ENCODE data around the gene NACA. TPM values are rescaled to one million over a fixed set of nuclear protein-coding genes. Genes with fewer than 3 reads are reported as not detected.

Gene NACA
- total RNA-seq, 2 donors from 2014 or later, result 1,068 to 1,135 TPM

DNA sequence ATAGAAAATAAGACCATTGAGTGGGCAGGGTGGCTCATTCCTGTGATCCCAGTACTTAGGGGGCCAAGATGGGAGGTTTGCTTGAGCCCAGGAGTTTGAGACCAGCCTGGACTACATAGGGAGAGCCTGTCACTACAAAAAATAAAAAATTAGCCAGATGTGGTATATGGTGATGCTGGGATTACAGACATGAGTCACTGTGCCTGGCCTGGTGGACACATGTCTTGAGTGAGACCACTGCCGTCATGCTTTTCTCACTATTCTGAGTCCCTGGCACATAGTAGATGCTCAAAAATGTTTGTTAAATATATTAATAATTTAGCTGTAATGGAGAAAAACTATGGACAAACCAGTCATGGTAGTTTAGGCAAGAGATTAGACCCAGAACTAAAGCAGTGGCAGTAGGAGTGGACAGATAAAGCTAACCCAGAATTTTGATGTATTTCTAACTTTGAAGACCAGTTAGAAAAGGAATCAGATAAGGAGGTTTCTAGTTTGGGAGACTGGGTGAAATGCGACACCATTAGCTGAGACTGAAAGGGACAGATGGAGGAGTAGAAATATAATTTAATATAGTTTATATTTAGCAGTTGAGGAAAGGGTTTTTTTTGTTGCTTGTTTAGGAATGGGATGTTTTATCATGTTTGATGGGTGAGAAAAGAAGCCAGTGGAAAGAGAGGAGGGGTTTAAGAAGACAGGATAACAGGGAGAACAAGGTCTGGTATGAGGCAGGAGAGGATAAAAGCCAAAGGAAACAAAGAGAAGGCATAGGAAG lies 29.6 kb downstream of the NACA start:
- H3K36me3 Mint-ChIP-seq (ENCODE audit: low read depth), result no peaks in the 10 kb centered on the region
- H3K4me3 Mint-ChIP-seq, result no peak overlapping the region
- H3K9me3 ChIP-seq (ENCODE audit: control insufficient read depth, low read length, poor library complexity, severe bottlenecking), result no peaks in the 10 kb centered on the region
- peak overlapping the region; percentile 14 for H3K27ac Mint-ChIP-seq
- ATAC-seq (no peak), DNase-seq (no peak)
- peaks cover 4% of the 10 kb centered on the region for H3K4me1 Mint-ChIP-seq
- no peaks in the 10 kb centered on the region for H3K27me3 Mint-ChIP-seq

DNA sequence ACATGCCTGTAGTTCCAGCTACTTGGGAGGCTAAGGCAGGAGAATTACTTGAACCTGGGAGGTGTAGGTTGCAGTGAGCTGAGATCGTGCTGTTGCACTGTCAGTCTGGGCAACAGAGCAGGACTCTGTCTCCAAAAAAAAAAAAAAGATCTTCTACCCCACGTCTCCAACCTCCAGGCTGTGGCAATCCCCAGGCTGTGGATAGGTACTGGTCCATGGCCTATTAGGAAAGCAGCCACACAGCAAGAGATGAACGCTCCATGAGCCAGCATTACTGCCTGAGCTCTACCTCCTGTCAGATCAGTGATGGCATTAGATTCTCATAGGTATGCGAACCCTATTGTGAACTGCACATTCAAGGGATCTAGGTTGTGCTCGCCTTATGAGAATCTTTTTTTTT lies 30.9 kb downstream of the NACA start:
- Mint-ChIP-seq H3K4me1 (peaks cover 7% of the 10 kb centered on the region), H3K36me3 (ENCODE audit: low read depth) (no peaks in the 10 kb centered on the region), H3K4me3 (no peak overlapping the region), H3K27ac (no peak overlapping the region), H3K27me3 (no peaks in the 10 kb centered on the region)
- DNase-seq, result no peak
- no peaks in the 10 kb centered on the region for H3K9me3 ChIP-seq (ENCODE audit: control insufficient read depth, low read length, poor library complexity, severe bottlenecking)
- no peak for ATAC-seq

DNA sequence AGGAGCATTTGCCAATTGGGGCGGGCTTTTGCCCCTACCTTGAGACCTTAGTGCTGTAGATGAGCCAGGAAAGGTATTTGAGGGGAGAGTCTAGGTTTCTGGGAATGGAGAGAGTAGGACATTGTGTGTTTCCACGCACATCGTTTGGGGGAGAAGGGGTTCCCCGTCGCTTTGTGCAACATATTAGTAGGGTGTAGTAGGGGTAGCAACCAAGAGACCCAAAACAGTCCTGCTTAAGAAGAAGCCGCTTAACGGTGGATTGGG lies 36.3 kb downstream of the NACA start:
- H3K36me3 Mint-ChIP-seq (ENCODE audit: low read depth), result no peaks in the 10 kb centered on the region
- H3K27me3 Mint-ChIP-seq, result no peaks in the 10 kb centered on the region
- peak overlapping the region; percentile 98 for H3K4me3 Mint-ChIP-seq
- H3K9me3 ChIP-seq (ENCODE audit: control insufficient read depth, low read length, poor library complexity, severe bottlenecking), result no peaks in the 10 kb centered on the region
- DNase-seq (no peak), ATAC-seq (no peak)
- peak overlapping the region; percentile 99 for H3K27ac Mint-ChIP-seq
- peaks cover 33% of the 10 kb centered on the region for H3K4me1 Mint-ChIP-seq

DNA sequence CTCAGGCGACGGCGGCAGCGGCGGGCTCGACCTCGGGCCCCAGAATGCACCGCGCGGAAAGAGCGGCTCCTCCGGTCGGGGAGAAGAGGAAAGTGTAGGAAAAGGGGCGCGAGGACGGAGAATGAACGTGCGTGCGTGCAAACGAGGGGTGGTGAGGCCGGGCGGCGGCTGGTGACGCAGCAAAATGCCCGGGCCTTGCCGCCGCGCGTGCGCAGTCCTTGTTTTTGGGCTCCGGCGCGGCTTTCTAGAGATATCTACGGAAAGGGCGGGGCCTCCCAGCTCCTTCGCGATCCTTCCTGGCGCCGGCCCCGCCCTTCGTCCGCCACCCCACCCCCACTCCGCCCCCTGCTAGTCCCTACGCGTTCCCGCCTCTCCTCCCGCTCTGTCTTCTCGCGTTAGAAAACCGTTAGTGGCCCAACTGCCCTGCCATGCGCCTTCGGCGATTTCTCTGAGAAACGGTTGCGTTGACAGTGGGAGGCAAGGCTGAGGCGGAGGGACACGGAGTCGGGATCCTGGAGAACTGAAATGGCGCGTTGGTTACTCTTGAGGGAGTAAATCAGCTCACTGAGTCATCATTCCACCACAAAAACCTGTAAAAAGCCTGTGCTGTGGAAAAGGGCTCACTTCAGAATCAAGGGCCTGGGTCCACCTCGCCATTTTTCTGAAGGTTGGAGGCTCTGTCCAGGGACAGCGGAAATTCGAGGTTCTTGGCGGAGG lies 36.8 kb downstream of the NACA start, which contains the start of gene PTGES3:
TSS of gene PTGES3 (minus strand) at position 156 of the 717 bp plus-strand sequence. CDS start 285 bp downstream, outside the sequence.
- Mint-ChIP-seq H3K4me1 (peaks cover 33% of the 10 kb centered on the region), H3K27ac (peak within 1 kb of the TSS; percentile 99), H3K36me3 (ENCODE audit: low read depth) (no peaks in the 10 kb centered on the region), H3K27me3 (no peaks in the 10 kb centered on the region), H3K4me3 (peak within 1 kb of the TSS; percentile 98)
- DNase-seq (peak; percentile 94 to 98 (median 98)), ATAC-seq (peak; percentile 72)
- H3K9me3 ChIP-seq (ENCODE audit: control insufficient read depth, low read length, poor library complexity, severe bottlenecking), result no peaks in the 10 kb centered on the region

DNA sequence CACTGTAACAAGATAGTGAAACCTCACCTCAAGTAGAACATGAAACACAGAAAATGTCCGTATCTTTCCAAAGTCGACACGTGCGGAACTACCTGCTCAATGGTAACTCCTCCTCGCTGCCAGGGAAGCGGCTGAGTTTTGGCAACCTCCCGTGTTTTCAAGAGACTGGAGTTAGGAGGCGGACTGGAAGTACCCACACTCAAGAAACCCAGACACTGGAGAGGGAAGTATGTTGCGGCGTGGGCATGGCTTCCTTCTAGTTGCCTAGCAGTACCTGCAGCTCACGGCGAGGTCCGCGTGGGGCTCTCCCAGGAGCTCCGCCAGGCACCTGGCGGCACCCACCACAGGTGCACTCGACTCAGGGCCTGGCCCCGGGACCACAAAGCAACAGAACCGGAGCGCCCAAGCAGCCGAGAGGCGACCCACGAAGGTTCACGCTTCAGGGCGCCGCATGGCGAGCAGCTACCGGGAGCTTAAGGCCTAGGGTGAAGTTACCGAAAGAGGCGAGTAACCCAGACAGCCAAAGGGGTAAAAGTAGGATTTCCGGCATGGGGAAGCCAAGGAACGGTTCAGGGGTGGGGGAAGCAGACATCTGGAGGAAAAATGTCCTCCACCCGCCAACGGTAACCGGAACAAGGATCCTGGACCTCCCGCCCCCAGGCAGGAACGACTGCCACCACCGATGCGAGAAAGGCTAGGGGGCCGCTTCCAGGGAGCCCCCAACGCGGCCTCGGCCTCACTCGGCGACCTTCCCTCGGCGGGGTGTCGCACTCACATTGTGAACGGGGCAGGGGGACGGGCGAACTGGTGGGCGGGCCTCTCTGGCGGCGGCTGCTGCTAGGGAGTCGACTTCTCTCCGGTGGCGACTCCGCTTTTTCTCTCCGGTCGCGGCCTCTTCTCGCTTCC lies 37.6 kb downstream of the NACA start:
- no peaks in the 10 kb centered on the region for H3K27me3 Mint-ChIP-seq
- peak overlapping the region; percentile 99 for H3K27ac Mint-ChIP-seq
- H3K4me3 Mint-ChIP-seq, result peak overlapping the region; percentile 98
- peaks cover 35% of the 10 kb centered on the region for H3K4me1 Mint-ChIP-seq
- DNase-seq, result peak; percentile 51 to 61 (median 57)
- no peaks in the 10 kb centered on the region for H3K36me3 Mint-ChIP-seq (ENCODE audit: low read depth)
- ATAC-seq, result peak; percentile 52
- no peaks in the 10 kb centered on the region for H3K9me3 ChIP-seq (ENCODE audit: control insufficient read depth, low read length, poor library complexity, severe bottlenecking)

DNA sequence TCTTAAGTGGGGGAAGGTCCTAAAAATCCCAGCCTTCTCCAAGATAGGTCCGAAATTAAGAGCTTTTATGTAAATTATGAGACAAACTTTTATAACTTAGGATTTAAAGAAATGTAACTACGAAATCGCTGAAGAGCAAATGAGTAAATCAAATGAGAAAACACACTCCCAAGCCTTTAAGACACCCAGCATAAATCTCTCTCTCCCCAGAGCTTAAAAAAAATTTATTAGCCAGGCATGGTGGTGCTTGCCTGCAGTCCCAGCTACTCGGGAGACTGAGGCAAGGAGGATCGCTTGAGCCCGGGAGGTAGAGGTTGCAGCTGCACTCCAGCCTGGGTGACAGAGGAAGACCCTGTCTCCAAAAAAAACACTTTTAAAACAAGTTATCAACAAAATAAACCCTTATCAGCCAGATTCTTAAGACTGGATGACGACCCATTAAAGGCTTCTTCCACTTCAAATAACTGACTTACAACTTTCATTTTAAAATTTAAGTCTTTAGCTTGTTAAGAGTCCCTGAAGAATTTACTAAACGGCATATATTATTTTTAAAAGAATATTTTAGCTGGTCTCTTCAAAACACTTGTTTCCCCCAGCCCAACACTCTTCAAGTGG lies 40.2 kb downstream of the NACA start:
- Mint-ChIP-seq H3K4me3 (peak overlapping the region; percentile 98), H3K27ac (peak overlapping the region; percentile 99), H3K4me1 (peaks cover 47% of the 10 kb centered on the region), H3K27me3 (no peaks in the 10 kb centered on the region), H3K36me3 (ENCODE audit: low read depth) (no peaks in the 10 kb centered on the region)
- ATAC-seq (no peak), DNase-seq (no peak)
- no peaks in the 10 kb centered on the region for H3K9me3 ChIP-seq (ENCODE audit: control insufficient read depth, low read length, poor library complexity, severe bottlenecking)

DNA sequence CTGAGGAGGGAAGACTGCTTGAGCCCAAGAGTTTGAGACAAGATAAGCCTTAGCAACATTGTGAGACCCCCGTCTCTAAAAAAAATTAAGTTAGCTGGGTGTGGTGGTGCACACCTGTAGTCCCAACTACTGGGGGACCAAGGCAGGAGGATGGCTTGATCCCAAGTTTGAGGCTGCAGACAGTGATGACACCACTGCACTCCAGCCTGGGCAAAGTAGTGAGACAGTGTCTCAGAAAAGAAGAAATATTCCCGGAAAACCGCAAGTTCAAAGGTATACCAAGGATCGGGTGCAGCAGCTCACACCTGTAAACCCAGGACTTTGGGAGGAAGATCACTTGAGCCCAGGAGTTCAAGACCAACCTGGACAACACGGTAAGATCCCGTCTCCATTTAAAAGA lies 42.8 kb downstream of the NACA start:
- DNase-seq, result no peak
- no peak for ATAC-seq
- H3K27ac Mint-ChIP-seq, result peak overlapping the region; percentile 99
- H3K4me3 Mint-ChIP-seq, result peak overlapping the region; percentile 81
- H3K27me3 Mint-ChIP-seq, result no peaks in the 10 kb centered on the region
- H3K9me3 ChIP-seq (ENCODE audit: control insufficient read depth, low read length, poor library complexity, severe bottlenecking), result no peaks in the 10 kb centered on the region
- peaks cover 49% of the 10 kb centered on the region for H3K4me1 Mint-ChIP-seq
- H3K36me3 Mint-ChIP-seq (ENCODE audit: low read depth), result no peaks in the 10 kb centered on the region

DNA sequence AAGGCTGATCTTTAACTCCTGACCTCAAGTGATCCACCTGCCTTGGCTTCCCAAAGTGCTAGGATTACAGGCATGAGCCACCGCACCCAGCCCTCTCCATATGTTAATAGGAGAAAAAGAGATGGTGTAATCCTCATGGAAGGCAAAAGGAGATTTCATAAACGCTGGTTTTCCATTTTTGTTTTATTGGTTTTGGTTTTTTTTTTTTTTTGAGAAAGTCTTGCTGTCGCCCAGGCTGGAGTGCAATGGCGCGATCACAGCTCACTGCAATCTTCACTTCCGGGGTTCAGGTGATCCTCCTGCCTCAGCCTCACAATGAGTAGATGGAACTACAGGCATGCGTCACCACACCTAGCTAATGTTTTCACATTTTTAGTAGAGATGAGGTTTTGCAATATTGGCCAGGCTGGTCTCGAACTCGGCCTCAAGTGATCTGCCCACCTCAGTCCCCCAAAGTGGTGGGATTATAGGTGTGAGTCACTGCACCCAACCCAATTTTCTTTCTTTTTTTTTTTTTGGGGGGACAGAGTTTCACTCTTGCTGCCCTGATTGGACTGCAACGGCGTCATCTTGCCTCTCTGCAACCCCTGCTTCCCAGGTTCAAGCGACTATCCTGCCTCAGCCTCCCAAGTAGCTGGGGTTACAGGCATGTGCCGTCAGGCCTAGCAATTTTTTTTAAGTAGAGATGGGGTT lies 45.1 kb downstream of the NACA start:
- H3K9me3 ChIP-seq (ENCODE audit: control insufficient read depth, low read length, poor library complexity, severe bottlenecking), result no peaks in the 10 kb centered on the region
- no peaks in the 10 kb centered on the region for H3K27me3 Mint-ChIP-seq
- peak overlapping the region; percentile 67 for H3K4me3 Mint-ChIP-seq
- no peak for DNase-seq
- no peak for ATAC-seq
- peaks cover 50% of the 10 kb centered on the region for H3K4me1 Mint-ChIP-seq
- H3K27ac Mint-ChIP-seq, result peak overlapping the region; percentile 84
- no peaks in the 10 kb centered on the region for H3K36me3 Mint-ChIP-seq (ENCODE audit: low read depth)

DNA sequence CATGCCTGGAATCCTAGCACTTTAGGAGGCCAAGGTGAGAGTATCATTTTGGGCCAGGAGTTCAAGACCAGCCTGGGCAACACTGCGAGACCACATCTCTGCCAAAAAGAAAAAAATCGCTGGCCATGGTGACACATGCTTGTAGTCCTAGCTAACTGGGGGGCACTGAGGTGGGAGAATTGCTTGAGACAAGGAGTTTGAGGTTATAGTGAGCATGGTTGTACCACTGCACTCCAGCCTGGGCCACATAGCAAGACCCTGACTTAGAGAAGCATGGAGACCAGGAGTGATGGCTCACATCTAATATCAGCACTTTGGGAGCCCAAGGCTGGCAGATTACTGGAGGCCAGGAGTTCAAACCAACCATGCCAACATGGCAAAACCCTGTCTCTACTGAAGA lies 46.2 kb downstream of the NACA start:
- Mint-ChIP-seq H3K36me3 (ENCODE audit: low read depth) (no peaks in the 10 kb centered on the region), H3K4me3 (peak overlapping the region; percentile 62), H3K27me3 (no peaks in the 10 kb centered on the region), H3K4me1 (peaks cover 43% of the 10 kb centered on the region), H3K27ac (peak overlapping the region; percentile 84)
- ATAC-seq (no peak), DNase-seq (no peak)
- H3K9me3 ChIP-seq (ENCODE audit: control insufficient read depth, low read length, poor library complexity, severe bottlenecking), result no peaks in the 10 kb centered on the region

DNA sequence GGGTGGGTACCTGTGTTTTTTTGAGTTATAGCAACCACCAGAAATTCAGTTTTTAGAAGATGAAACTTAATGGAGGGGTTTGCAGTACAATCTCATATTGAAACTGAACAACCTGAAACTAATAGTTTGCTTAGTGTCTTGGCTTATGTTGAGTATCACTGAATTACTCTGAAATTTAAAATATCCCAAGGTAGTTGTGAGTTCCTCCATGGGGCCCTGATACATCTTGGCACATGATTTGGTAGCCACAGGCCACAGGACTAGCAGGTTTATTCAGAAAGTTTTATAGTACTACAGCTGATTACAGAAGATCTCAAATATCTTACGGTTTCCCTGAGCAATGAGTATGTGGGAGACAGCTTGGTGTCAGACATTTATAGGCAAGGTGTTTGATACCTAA lies 47.4 kb downstream of the NACA start:
- peak; percentile 20 for ATAC-seq
- Mint-ChIP-seq H3K27ac (peak overlapping the region; percentile 60), H3K27me3 (no peaks in the 10 kb centered on the region), H3K4me3 (peak overlapping the region; percentile 41), H3K36me3 (ENCODE audit: low read depth) (no peaks in the 10 kb centered on the region), H3K4me1 (peaks cover 45% of the 10 kb centered on the region)
- no peaks in the 10 kb centered on the region for H3K9me3 ChIP-seq (ENCODE audit: control insufficient read depth, low read length, poor library complexity, severe bottlenecking)
- no peak for DNase-seq

DNA sequence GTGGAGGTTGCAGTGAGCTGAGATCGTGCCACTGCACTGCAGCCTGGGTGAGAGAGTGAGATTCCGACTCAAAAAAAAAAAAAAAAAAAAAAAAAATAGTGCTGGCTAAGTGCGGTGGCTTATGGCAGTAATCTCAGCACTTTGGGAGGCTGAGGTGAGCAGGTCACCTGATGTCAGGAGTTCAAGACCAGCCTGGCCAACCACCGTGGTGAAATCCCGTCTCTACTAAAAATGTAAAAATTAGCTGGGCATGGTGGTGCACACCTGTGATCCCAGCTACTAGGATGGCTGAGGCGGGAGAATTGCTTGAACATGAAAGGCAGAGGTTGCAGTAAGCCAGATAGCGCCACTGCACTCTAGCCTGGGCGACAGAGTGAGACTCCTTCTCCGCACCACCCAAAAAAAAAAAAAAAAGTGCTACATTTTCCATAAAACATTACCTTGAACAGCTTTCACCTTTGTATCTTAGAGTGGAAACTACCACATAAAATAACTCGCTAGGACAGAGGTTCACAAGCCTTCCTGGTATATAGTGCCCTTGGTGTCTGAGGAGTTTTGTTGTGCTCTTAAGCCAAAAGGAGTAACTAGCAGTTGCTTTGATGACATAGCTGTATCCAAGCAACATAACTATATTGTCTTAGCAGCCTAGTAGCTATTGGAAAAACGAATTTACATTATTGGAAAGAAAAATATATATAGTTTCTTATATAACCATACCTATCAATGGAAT lies 48.1 kb downstream of the NACA start:
- Mint-ChIP-seq H3K36me3 (ENCODE audit: low read depth) (no peaks in the 10 kb centered on the region), H3K4me3 (peak overlapping the region; percentile 3), H3K27ac (peak overlapping the region; percentile 60), H3K4me1 (peaks cover 45% of the 10 kb centered on the region), H3K27me3 (no peaks in the 10 kb centered on the region)
- no peaks in the 10 kb centered on the region for H3K9me3 ChIP-seq (ENCODE audit: control insufficient read depth, low read length, poor library complexity, severe bottlenecking)
- peak; percentile 61 for ATAC-seq
- no peak for DNase-seq

DNA sequence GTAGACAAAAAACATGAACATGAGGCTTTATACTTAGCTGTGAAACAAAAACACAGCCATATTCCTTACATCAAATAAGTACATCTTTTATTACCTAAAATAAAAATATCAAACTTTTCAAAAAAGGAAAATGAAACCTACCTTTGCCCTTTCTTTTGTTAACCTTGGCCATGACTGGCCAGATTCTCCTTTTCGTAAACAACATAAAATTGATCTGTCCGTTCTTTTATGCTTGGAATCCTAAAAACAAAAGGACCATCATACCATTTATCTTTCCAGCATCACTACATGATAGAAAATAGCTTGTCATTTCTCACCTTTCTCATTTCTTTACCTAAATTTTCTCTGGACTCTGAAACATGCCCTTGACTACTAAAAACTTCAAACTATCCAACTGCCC lies 53.5 kb downstream of the NACA start:
- H3K27me3 Mint-ChIP-seq, result no peaks in the 10 kb centered on the region
- H3K4me3 Mint-ChIP-seq, result no peak overlapping the region
- H3K27ac Mint-ChIP-seq, result no peak overlapping the region
- ATAC-seq (no peak), DNase-seq (no peak)
- H3K9me3 ChIP-seq (ENCODE audit: control insufficient read depth, low read length, poor library complexity, severe bottlenecking), result no peaks in the 10 kb centered on the region
- no peaks in the 10 kb centered on the region for H3K36me3 Mint-ChIP-seq (ENCODE audit: low read depth)
- H3K4me1 Mint-ChIP-seq, result peaks cover 26% of the 10 kb centered on the region

Data from T-helper 17 cell (primary cell).